ENCODE measurements around the gene ACSS3. TPM values are rescaled to one million over a fixed set of nuclear protein-coding genes. Genes with fewer than 3 reads are reported as not detected.

The ACSS3 gene
- total RNA-seq, 1 donor from 2014 or later, result 23.4 TPM

DNA sequence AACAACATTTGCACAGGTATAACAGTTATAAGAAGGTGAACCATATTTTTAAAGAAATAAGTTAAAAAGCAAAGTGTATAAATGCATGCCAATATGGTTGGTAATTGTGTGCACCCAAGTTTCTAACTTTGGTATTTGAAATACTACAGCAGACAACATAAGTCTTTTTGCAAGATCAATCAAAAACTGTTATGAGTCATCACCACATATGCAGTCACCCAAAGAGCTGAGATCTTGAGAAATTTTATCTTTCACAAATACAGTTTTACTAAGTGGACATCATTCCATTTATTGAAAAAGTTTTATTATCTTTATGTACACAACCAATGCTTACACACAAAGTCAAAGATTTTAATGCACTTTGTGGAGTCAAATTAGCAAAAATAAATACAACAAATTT, 7.0 kb upstream of the ACSS3 start:
- Mint-ChIP-seq H3K27ac (no peak overlapping the region), H3K4me1 (no peaks in the 10 kb centered on the region), H3K4me3 (no peak overlapping the region), H3K27me3 (ENCODE audit: low read depth) (peaks cover 8% of the 10 kb centered on the region), H3K9me3 (no peaks in the 10 kb centered on the region), H3K36me3 (no peaks in the 10 kb centered on the region)
- DNase-seq (ENCODE audit: low spot score in 2 of 2, unreplicated experiment in 2 of 2), result no peak
- TF ChIP-seq, protein P1, sequence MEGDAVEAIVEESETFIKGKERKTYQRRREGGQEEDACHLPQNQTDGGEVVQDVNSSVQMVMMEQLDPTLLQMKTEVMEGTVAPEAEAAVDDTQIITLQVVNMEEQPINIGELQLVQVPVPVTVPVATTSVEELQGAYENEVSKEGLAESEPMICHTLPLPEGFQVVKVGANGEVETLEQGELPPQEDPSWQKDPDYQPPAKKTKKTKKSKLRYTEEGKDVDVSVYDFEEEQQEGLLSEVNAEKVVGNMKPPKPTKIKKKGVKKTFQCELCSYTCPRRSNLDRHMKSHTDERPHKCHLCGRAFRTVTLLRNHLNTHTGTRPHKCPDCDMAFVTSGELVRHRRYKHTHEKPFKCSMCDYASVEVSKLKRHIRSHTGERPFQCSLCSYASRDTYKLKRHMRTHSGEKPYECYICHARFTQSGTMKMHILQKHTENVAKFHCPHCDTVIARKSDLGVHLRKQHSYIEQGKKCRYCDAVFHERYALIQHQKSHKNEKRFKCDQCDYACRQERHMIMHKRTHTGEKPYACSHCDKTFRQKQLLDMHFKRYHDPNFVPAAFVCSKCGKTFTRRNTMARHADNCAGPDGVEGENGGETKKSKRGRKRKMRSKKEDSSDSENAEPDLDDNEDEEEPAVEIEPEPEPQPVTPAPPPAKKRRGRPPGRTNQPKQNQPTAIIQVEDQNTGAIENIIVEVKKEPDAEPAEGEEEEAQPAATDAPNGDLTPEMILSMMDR (IDR thresholded peaks at IDR 0.05; ENCODE audit: unreplicated experiment), result no peak

DNA sequence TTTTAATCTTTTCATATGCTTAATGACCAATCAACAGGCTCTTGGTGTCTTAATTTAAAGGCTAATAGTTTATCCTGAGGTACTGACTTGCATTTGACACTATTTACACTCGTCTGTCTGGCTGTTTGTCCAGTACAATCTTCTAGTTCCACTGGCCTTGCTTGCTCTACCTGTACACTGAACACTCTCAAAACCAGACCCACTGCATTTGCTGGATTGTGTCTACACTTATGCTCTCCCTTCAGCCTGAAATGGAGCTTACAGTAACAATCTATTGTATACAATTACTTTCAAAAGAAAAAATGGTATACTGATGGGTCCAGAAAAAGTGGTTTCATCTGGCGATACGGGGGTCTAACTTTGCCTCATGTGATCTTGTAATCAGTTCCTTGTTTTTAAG, 2.3 kb upstream of the ACSS3 start:
- TF ChIP-seq, protein P1 (IDR thresholded peaks at IDR 0.05; ENCODE audit: unreplicated experiment), result no peak
- no peak overlapping the region for H3K27ac Mint-ChIP-seq
- H3K4me3 Mint-ChIP-seq, result no peak overlapping the region
- no peak for DNase-seq (ENCODE audit: low spot score in 2 of 2, unreplicated experiment in 2 of 2)
- peaks cover 32% of the 10 kb centered on the region for H3K4me1 Mint-ChIP-seq
- H3K27me3 Mint-ChIP-seq (ENCODE audit: low read depth), result no peaks in the 10 kb centered on the region
- H3K36me3 Mint-ChIP-seq, result no peaks in the 10 kb centered on the region
- H3K9me3 Mint-ChIP-seq, result no peaks in the 10 kb centered on the region

DNA sequence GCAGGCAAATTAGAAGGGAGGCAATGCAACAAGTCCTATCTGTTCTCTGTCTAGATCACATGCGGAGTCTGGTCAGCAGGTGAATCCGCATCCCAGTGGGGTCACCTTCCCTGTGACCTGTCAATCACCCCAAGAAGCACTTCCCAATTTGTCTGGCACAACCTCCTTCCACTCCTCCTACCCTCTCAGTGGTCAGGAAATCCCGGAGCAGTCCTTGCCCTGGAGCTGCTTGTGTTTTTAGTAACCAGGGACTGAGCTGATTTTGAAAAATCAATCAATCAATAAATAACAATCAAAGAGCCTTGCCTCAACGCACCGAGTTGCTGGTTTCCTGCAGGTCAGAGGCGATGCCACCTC, 572 bp upstream of the ACSS3 start:
- Mint-ChIP-seq H3K27ac (peak overlapping the region; percentile 58), H3K27me3 (ENCODE audit: low read depth) (no peaks in the 10 kb centered on the region), H3K36me3 (no peaks in the 10 kb centered on the region), H3K4me3 (peak overlapping the region; percentile 80), H3K4me1 (peaks cover 44% of the 10 kb centered on the region), H3K9me3 (peaks cover 3% of the 10 kb centered on the region)
- TF ChIP-seq, protein P1 (IDR thresholded peaks at IDR 0.05; ENCODE audit: unreplicated experiment), result no peak
- no peak for DNase-seq (ENCODE audit: low spot score in 2 of 2, unreplicated experiment in 2 of 2)

DNA sequence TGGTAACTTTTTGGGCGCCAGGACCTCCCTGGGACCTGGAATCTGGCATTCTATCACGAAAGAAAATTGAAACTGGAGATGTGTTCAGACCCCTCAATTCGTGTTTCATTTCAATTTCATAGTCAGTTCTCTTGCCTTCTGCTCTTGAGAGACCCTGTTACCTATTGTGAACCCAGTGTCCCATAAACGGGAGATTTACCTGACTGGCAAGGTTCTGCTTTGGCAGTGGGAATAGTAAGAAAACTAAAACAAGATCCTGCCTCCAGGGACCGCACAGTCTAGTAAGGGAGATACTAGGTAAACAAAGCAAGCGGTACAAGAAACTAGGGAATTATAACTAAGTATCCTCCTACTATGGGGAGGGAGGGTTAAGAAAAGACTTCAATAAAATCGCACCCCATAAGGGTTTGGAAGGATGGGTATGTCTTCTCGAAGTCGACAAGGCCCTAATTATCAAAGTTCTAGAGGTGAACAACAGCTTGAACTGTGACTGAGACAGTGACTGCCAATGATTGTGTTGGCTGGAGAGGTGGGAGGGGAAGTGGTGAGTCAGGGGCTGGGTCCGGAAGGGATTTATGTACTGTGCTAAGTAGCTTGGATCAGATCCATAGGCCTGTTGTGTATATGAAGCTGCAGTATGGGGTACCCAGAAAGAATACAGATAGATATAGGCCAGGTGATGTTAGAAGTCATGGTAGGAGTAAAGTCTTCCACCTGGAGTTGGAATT, 754 bp downstream of the ACSS3 start:
- DNase-seq (ENCODE audit: low spot score in 2 of 2, unreplicated experiment in 2 of 2), result no peak
- Mint-ChIP-seq H3K4me1 (peaks cover 44% of the 10 kb centered on the region), H3K36me3 (no peaks in the 10 kb centered on the region), H3K4me3 (peak overlapping the region; percentile 80), H3K27me3 (ENCODE audit: low read depth) (no peaks in the 10 kb centered on the region), H3K27ac (peak overlapping the region; percentile 71), H3K9me3 (peaks cover 4% of the 10 kb centered on the region)
- TF ChIP-seq, protein P1 (IDR thresholded peaks at IDR 0.05; ENCODE audit: unreplicated experiment), result no peak

DNA sequence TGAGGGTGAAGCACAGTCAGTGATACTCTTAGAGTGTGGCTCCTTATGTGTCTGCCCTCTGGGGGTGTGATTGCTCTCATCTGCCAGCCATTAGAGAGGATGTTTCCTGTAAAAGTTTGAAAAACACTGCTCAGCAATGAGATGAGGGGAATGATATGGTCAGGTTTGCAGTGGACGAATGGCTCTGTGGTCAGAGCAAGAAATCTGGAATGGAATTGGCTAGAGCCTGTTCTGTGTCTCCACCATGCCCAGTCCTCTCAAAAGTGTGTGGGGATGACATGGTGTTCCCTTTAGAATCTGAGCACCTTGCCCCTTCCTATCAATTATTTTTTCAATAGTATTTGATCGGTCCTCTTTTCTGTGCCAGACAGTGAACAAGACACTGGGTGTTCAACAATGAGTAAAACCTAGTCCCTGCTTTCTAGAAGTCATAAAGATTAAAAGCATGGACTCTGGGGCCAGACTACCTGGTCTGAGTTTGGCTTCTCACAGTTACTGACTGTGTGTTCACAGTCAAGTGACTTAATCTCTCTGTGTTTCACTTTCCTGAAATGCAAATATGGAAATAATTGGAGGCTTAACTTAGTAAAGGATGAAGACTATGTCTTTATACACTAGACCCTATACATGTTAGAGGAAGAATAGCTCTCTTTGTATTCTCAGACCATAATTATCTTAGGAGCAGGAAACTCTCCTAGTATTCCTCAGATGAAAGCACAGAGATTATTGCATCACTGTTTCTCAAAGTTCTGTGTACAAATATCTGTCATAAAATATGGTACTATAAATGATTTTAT, 1.6 kb downstream of the ACSS3 start:
- Mint-ChIP-seq H3K4me1 (peaks cover 49% of the 10 kb centered on the region), H3K27me3 (ENCODE audit: low read depth) (no peaks in the 10 kb centered on the region), H3K27ac (peak overlapping the region; percentile 71), H3K9me3 (peaks cover 4% of the 10 kb centered on the region), H3K4me3 (peak overlapping the region; percentile 80), H3K36me3 (no peaks in the 10 kb centered on the region)
- DNase-seq (ENCODE audit: low spot score in 2 of 2, unreplicated experiment in 2 of 2), result no peak
- TF ChIP-seq, protein P1 (IDR thresholded peaks at IDR 0.05; ENCODE audit: unreplicated experiment), result no peak

Data from mesothelial cell of epicardium (in vitro differentiated cells).